GM23338 (cell line): Measurements from ENCODE around the gene PCDH17. TPM values are rescaled to one million over a fixed set of nuclear protein-coding genes. Genes with fewer than 3 reads are reported as not detected.

Experiments used
- ATAC-seq: fragments of 200-7000 bp; cut with Tn5 transposase; 3 replicates; pipeline ENCODE4 v1.9.1; 2020
- DNase-seq: peaks from one replicate; pipeline ENCODE4 v3.0.0-alpha.2; 2015; ENCODE audit warnings: low spot score
- H2AFZ ChIP-seq: fragments of 200-600 bp; sonication (generic); 2 replicates; pipeline ENCODE4 v1.8.0; 2016; ENCODE audit warnings: antibody characterized with exemption, mild to moderate bottlenecking, moderate library complexity
- H3F3A ChIP-seq: fragments of 200-600 bp; sonication (generic); replicated peaks from 2 replicates; pipeline ENCODE4 v1.8.0; 2017; ENCODE audit warnings: antibody characterized with exemption, mixed run types, low read depth
- H3K27ac ChIP-seq: fragments of 200-600 bp; sonication (generic); 2 replicates; pipeline ENCODE4 v1.6.1; 2016; ENCODE audit warnings: low read depth
- H3K27me3 ChIP-seq: fragments of 200-600 bp; sonication (generic); 2 replicates; pipeline ENCODE4 v1.8.0; 2016; ENCODE audit warnings: mild to moderate bottlenecking, mixed run types, moderate library complexity; ENCODE audit not compliant: insufficient read depth
- H3K36me3 ChIP-seq: fragments of 200-600 bp; sonication (generic); 2 replicates; pipeline ENCODE4 v1.8.0; 2016; ENCODE audit warnings: mild to moderate bottlenecking; ENCODE audit not compliant: insufficient read depth
- H3K4me1 ChIP-seq: fragments of 200-600 bp; sonication (generic); 2 replicates; pipeline ENCODE4 v1.8.0; 2016; ENCODE audit warnings: mild to moderate bottlenecking, moderate library complexity; ENCODE audit not compliant: insufficient read depth
- H3K4me2 ChIP-seq: fragments of 200-600 bp; sonication (generic); 2 replicates; pipeline ENCODE4 v1.7.1; 2017; ENCODE audit warnings: mixed run types
- H3K4me3 ChIP-seq: fragments of 200-600 bp; sonication (generic); 2 replicates; pipeline ENCODE4 v1.6.1; 2016; ENCODE audit warnings: mixed run types
- H3K79me2 ChIP-seq: fragments of 200-600 bp; sonication (generic); replicated peaks from 2 replicates; pipeline ENCODE4 v1.8.0; 2017; ENCODE audit warnings: mild to moderate bottlenecking; ENCODE audit not compliant: insufficient read depth
- H3K9me2 ChIP-seq: fragments of 200-600 bp; sonication (generic); 2 replicates; pipeline ENCODE4 v1.8.0; 2017; ENCODE audit not compliant: insufficient read depth
- H4K20me1 ChIP-seq: fragments of 200-600 bp; sonication (generic); replicated peaks from 2 replicates; pipeline ENCODE4 v1.8.0; 2017; ENCODE audit warnings: mild to moderate bottlenecking; ENCODE audit not compliant: insufficient read depth
- H3K27ac Mint-ChIP-seq: 2 replicates; pipeline ENCODE4 v1.8.0; 2020; ENCODE audit warnings: inconsistent platforms, mild to moderate bottlenecking, moderate library complexity, mixed read lengths
- H3K27me3 Mint-ChIP-seq: 3 replicates; pipeline ENCODE4 v1.8.0; 2022; ENCODE audit warnings: low read depth, mild to moderate bottlenecking, moderate library complexity, mixed read lengths, inconsistent platforms; ENCODE audit not compliant: insufficient read depth, poor library complexity
- H3K36me3 Mint-ChIP-seq: 3 replicates; pipeline ENCODE4 v1.8.0; 2021; ENCODE audit warnings: low read depth, mild to moderate bottlenecking, inconsistent platforms, moderate library complexity, mixed read lengths
- H3K4me1 Mint-ChIP-seq: 3 replicates; pipeline ENCODE4 v1.8.0; 2020; ENCODE audit warnings: mild to moderate bottlenecking, inconsistent platforms, mixed read lengths
- H3K4me3 Mint-ChIP-seq: 3 replicates; pipeline ENCODE4 v1.8.0; 2021; ENCODE audit warnings: moderate library complexity, mild to moderate bottlenecking, inconsistent platforms, mixed read lengths
- H3K9me3 Mint-ChIP-seq: 3 replicates; pipeline ENCODE4 v1.8.0; 2020; ENCODE audit warnings: moderate library complexity, mild to moderate bottlenecking, inconsistent platforms, mixed read lengths
- CTCF ChIP-seq, 2 experiments: fragments of 200-600 bp in 1 of 2; sonication (generic) in 1 of 2; conservative IDR thresholded peaks; 2 replicates each; pipeline versions ENCODE4 v1.5.1 to v1.6.1; 2016 to 2017; ENCODE audit warnings: antibody characterized with exemption in 2 of 2, low read depth in 2 of 2, mild to moderate bottlenecking in 2 of 2, moderate library complexity in 1 of 2
- EZH2 ChIP-seq: fragments of 200-600 bp; sonication (generic); IDR thresholded peaks from one replicate; pipeline ENCODE4 v1.8.0; 2017; ENCODE audit warnings: antibody characterized with exemption, mild to moderate bottlenecking, low read depth; ENCODE audit not compliant: unreplicated experiment
- EZH2phosphoT487 ChIP-seq: fragments of 200-600 bp; sonication (generic); IDR thresholded peaks from one replicate; pipeline ENCODE4 v1.8.1; 2018; ENCODE audit warnings: antibody characterized with exemption; ENCODE audit not compliant: unreplicated experiment
- JUNB ChIP-seq: IDR thresholded peaks from one replicate; pipeline ENCODE4 v1.6.1; 2016; ENCODE audit warnings: antibody characterized with exemption; ENCODE audit not compliant: unreplicated experiment
- NANOG ChIP-seq: IDR thresholded peaks from 2 replicates; pipeline ENCODE4 v1.6.1; 2016; ENCODE audit warnings: antibody characterized with exemption, borderline replicate concordance
- POLR2AphosphoS5 ChIP-seq: IDR thresholded peaks from 2 replicates; pipeline ENCODE4 v1.6.1; 2016; ENCODE audit warnings: antibody characterized with exemption, low read depth
- STAT1 ChIP-seq: IDR thresholded peaks from one replicate; pipeline ENCODE4 v1.6.1; 2016; ENCODE audit warnings: antibody characterized with exemption; ENCODE audit not compliant: unreplicated experiment
- ZNF114 ChIP-seq: fragments of 250-450 bp; sonication (Bioruptor Pico); IDR thresholded peaks from 2 replicates; pipeline ENCODE4 v1.5.0; 2020; ENCODE audit warnings: mild to moderate bottlenecking, moderate library complexity
- ZNF331 ChIP-seq: fragments of 250-450 bp; sonication (Bioruptor Pico); IDR thresholded peaks from 2 replicates; pipeline ENCODE4 v1.5.0; 2020; ENCODE audit warnings: low read depth, mild to moderate bottlenecking, moderate library complexity
- polyA plus RNA-seq: library from polyadenylated mRNA; unstranded; fragments of >200 nt; fragmentation: Nextera tagmentation; extraction: Ambion mirVana; gene quantifications from 2 replicates; pipeline ENCODE4 v1.2.1, GENCODE V29; 2016
- total RNA-seq: library from RNA; depleted of rRNA; stranded (reverse); fragments of >200 nt; shearing (Covaris generic); gene quantifications from 2 replicates; pipeline ENCODE4 v1.2.3, GENCODE V29; 2014
- TF ChIP-seq, protein P1 (sequence below): IDR thresholded peaks from one replicate; pipeline ENCODE4 v1.6.1; 2018; ENCODE audit warnings: antibody characterized with exemption; ENCODE audit not compliant: unreplicated experiment
- TF ChIP-seq, protein P2 (sequence below): IDR thresholded peaks from 2 replicates; pipeline ENCODE4 v1.6.1; 2016; ENCODE audit warnings: antibody characterized with exemption
- TF ChIP-seq, protein P3 (sequence below): fragments of 250-450 bp; sonication (Bioruptor Pico); IDR thresholded peaks from 2 replicates; pipeline ENCODE4 v1.5.0; 2020; ENCODE audit warnings: mild to moderate bottlenecking, moderate library complexity

Gene PCDH17
- total and polyA plus RNA-seq, 2 experiments from 2014 or later = 0.27 to 1.3 TPM

DNA sequence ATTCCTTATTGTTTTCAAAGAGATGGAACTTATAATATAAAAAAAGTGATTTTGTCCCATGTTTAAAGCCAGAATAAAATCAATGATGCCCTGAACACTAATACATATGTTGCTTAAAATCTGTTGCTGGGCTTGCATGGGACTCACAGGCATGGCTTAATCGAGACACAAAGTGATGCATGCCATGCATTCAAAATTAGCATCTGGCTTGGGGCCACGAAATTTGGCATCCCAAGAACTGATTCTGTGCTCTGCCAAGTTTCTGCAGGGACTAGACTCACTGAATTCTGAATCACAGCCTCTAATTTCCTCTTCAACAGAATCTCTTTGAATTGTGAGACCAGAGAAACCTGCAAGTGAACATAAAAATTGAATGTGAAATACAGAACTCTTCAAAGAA, 109.2 kb downstream of the PCDH17 start (continued):
- TF ChIP-seq, protein P1, sequence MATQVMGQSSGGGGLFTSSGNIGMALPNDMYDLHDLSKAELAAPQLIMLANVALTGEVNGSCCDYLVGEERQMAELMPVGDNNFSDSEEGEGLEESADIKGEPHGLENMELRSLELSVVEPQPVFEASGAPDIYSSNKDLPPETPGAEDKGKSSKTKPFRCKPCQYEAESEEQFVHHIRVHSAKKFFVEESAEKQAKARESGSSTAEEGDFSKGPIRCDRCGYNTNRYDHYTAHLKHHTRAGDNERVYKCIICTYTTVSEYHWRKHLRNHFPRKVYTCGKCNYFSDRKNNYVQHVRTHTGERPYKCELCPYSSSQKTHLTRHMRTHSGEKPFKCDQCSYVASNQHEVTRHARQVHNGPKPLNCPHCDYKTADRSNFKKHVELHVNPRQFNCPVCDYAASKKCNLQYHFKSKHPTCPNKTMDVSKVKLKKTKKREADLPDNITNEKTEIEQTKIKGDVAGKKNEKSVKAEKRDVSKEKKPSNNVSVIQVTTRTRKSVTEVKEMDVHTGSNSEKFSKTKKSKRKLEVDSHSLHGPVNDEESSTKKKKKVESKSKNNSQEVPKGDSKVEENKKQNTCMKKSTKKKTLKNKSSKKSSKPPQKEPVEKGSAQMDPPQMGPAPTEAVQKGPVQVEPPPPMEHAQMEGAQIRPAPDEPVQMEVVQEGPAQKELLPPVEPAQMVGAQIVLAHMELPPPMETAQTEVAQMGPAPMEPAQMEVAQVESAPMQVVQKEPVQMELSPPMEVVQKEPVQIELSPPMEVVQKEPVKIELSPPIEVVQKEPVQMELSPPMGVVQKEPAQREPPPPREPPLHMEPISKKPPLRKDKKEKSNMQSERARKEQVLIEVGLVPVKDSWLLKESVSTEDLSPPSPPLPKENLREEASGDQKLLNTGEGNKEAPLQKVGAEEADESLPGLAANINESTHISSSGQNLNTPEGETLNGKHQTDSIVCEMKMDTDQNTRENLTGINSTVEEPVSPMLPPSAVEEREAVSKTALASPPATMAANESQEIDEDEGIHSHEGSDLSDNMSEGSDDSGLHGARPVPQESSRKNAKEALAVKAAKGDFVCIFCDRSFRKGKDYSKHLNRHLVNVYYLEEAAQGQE = no peak
- TF ChIP-seq STAT1 (no peak), CTCF (conservative IDR thresholded peaks at IDR 0.05; ENCODE audit: low read depth in 2 of 2) (no peak), EZH2 (no peak), EZH2phosphoT487 (no peak), NANOG (no peak), POLR2AphosphoS5 (no peak), ZNF331 (CRISPR knock-in tag) (no peak), JUNB (no peak)
- TF ChIP-seq, protein P2, sequence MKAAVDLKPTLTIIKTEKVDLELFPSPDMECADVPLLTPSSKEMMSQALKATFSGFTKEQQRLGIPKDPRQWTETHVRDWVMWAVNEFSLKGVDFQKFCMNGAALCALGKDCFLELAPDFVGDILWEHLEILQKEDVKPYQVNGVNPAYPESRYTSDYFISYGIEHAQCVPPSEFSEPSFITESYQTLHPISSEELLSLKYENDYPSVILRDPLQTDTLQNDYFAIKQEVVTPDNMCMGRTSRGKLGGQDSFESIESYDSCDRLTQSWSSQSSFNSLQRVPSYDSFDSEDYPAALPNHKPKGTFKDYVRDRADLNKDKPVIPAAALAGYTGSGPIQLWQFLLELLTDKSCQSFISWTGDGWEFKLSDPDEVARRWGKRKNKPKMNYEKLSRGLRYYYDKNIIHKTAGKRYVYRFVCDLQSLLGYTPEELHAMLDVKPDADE = no peak

DNA sequence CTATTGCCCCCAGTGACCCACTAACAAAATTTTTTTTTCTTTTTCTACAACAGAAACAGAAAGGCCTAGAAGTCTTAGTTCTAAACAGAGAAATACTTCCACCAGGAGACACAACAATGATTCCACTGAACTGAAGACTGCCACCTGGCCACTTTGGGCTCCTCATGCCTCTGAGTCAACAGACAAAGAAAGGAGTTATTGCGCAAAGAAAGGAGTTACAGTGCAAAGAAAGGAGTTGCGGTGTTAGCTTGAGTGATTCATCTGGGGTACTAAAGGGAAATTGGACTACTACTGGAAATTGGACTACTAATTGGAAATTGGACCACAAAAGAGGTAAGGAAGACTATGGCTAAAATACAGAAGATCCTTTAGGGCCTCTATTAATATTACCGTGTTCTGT, 116.6 kb downstream of the PCDH17 start:
- Mint-ChIP-seq H3K4me3 (no peak overlapping the region), H3K27me3 (no peaks in the 10 kb centered on the region), H3K9me3 (peaks cover 6% of the 10 kb centered on the region; the same call in 2 of the 3 replicates), H3K4me1 (no peaks in the 10 kb centered on the region), H3K36me3 (peaks cover 3% of the 10 kb centered on the region; the same call in 1 of the 3 replicates), H3K27ac (no peak overlapping the region)
- H3F3A ChIP-seq = no peaks in the 10 kb centered on the region
- DNase-seq (no peak), ATAC-seq (no peak)
- H3K4me3 ChIP-seq = no peak overlapping the region
- no peaks in the 10 kb centered on the region for H3K27me3 ChIP-seq
- H3K36me3 ChIP-seq = no peaks in the 10 kb centered on the region
- no peak overlapping the region for H3K4me2 ChIP-seq
- H2AFZ ChIP-seq = no peak overlapping the region
- H3K27ac ChIP-seq = no peak overlapping the region
- no peaks in the 10 kb centered on the region; the same call in 1 of the 2 replicates for H3K9me2 ChIP-seq
- no peaks in the 10 kb centered on the region; the same call in 1 of the 2 replicates for H3K4me1 ChIP-seq
- H4K20me1 ChIP-seq = no peaks in the 10 kb centered on the region
- H3K79me2 ChIP-seq = no peaks in the 10 kb centered on the region
- TF ChIP-seq, protein P3, sequence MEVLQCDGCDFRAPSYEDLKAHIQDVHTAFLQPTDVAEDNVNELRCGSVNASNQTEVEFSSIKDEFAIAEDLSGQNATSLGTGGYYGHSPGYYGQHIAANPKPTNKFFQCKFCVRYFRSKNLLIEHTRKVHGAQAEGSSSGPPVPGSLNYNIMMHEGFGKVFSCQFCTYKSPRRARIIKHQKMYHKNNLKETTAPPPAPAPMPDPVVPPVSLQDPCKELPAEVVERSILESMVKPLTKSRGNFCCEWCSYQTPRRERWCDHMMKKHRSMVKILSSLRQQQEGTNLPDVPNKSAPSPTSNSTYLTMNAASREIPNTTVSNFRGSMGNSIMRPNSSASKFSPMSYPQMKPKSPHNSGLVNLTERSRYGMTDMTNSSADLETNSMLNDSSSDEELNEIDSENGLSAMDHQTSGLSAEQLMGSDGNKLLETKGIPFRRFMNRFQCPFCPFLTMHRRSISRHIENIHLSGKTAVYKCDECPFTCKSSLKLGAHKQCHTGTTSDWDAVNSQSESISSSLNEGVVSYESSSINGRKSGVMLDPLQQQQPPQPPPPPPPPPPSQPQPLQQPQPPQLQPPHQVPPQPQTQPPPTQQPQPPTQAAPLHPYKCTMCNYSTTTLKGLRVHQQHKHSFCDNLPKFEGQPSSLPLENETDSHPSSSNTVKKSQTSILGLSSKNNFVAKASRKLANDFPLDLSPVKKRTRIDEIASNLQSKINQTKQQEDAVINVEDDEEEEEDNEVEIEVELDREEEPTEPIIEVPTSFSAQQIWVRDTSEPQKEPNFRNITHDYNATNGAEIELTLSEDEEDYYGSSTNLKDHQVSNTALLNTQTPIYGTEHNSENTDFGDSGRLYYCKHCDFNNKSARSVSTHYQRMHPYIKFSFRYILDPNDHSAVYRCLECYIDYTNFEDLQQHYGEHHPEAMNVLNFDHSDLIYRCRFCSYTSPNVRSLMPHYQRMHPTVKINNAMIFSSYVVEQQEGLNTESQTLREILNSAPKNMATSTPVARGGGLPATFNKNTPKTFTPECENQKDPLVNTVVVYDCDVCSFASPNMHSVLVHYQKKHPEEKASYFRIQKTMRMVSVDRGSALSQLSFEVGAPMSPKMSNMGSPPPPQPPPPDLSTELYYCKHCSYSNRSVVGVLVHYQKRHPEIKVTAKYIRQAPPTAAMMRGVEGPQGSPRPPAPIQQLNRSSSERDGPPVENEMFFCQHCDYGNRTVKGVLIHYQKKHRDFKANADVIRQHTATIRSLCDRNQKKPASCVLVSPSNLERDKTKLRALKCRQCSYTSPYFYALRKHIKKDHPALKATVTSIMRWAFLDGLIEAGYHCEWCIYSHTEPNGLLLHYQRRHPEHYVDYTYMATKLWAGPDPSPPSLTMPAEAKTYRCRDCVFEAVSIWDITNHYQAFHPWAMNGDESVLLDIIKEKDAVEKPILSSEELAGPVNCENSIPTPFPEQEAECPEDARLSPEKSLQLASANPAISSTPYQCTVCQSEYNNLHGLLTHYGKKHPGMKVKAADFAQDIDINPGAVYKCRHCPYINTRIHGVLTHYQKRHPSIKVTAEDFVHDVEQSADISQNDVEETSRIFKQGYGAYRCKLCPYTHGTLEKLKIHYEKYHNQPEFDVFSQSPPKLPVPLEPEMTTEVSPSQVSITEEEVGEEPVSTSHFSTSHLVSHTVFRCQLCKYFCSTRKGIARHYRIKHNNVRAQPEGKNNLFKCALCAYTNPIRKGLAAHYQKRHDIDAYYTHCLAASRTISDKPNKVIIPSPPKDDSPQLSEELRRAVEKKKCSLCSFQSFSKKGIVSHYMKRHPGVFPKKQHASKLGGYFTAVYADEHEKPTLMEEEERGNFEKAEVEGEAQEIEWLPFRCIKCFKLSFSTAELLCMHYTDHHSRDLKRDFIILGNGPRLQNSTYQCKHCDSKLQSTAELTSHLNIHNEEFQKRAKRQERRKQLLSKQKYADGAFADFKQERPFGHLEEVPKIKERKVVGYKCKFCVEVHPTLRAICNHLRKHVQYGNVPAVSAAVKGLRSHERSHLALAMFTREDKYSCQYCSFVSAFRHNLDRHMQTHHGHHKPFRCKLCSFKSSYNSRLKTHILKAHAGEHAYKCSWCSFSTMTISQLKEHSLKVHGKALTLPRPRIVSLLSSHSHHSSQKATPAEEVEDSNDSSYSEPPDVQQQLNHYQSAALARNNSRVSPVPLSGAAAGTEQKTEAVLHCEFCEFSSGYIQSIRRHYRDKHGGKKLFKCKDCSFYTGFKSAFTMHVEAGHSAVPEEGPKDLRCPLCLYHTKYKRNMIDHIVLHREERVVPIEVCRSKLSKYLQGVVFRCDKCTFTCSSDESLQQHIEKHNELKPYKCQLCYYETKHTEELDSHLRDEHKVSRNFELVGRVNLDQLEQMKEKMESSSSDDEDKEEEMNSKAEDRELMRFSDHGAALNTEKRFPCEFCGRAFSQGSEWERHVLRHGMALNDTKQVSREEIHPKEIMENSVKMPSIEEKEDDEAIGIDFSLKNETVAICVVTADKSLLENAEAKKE (CRISPR knock-in tag) = no peak
- no peak for TF ChIP-seq ZNF114
